SU-DHL-6 (cell line): ENCODE measurements around the gene AKAP14.
"Not testable (repeated sequence)": the region's sequence is repeated elsewhere in the genome, so short reads cannot be mapped to it uniquely, and the experiment has no call there.

Source experiments
- H2AFZ ChIP-seq: fragments of 200-600 bp; sonication (generic); 2 replicates; pipeline ENCODE4 v1.6.1; 2014; ENCODE audit warnings: low read depth, mild to moderate bottlenecking, moderate library complexity, mixed read lengths, antibody characterized with exemption, low read length; ENCODE audit not compliant: severe bottlenecking
- H3F3A ChIP-seq: fragments of 200-600 bp; shearing (Covaris generic); 2 replicates; pipeline ENCODE4 v1.6.0; 2016; ENCODE audit warnings: antibody characterized with exemption, mild to moderate bottlenecking; ENCODE audit not compliant: insufficient read depth
- H3K27ac ChIP-seq: fragments of 200-600 bp; sonication (generic); 2 replicates; pipeline ENCODE4 v1.5.1; 2016; ENCODE audit warnings: low read depth, mild to moderate bottlenecking, low read length, moderate library complexity, mixed read lengths
- H3K27me3 ChIP-seq: fragments of 200-600 bp; sonication (generic), shearing (Covaris generic); 2 replicates; pipeline ENCODE4 v1.6.0; 2014; ENCODE audit warnings: mild to moderate bottlenecking, low read length
- H3K36me3 ChIP-seq: fragments of 200-600 bp; sonication (generic); 2 replicates; pipeline ENCODE4 v1.6.1; 2014; ENCODE audit warnings: mild to moderate bottlenecking, low read length, mixed read lengths
- H3K4me2 ChIP-seq: fragments of 300-600, 200-600 bp; shearing (Covaris generic), sonication (generic); 2 replicates; pipeline ENCODE4 v1.6.0; 2014; ENCODE audit warnings: low read length, low read depth, mild to moderate bottlenecking; ENCODE audit not compliant: poor library complexity, severe bottlenecking
- H3K4me3 ChIP-seq: fragments of 200-600 bp; sonication (generic); 2 replicates; pipeline ENCODE4 v1.5.1; 2014; ENCODE audit warnings: antibody characterized with exemption, low read length, mild to moderate bottlenecking, mixed read lengths; ENCODE audit not compliant: insufficient read depth, poor library complexity, severe bottlenecking
- H3K79me2 ChIP-seq: fragments of 200-600 bp; sonication (generic); 2 replicates; pipeline ENCODE4 v1.6.1; 2014; ENCODE audit warnings: mild to moderate bottlenecking, low read length, moderate library complexity; ENCODE audit not compliant: insufficient read depth
- H3K9ac ChIP-seq: fragments of 200-600 bp; sonication (generic); 2 replicates; pipeline ENCODE4 v1.7.0; 2014; ENCODE audit warnings: mild to moderate bottlenecking, low read length
- H3K9me2 ChIP-seq: fragments of 200-600 bp; sonication (generic); replicated peaks from 2 replicates; pipeline ENCODE4 v1.6.1; 2014; ENCODE audit warnings: low read length; ENCODE audit not compliant: insufficient read depth
- H3K9me3 ChIP-seq: fragments of 200-600 bp; sonication (generic); 2 replicates; pipeline ENCODE4 v1.6.1; 2014; ENCODE audit warnings: low read length, mixed read lengths; ENCODE audit not compliant: insufficient read depth
- H4K20me1 ChIP-seq: fragments of 200-600 bp; sonication (generic); 2 replicates; pipeline ENCODE4 v1.6.1; 2014; ENCODE audit warnings: low read depth, mild to moderate bottlenecking, antibody characterized with exemption, low read length, moderate library complexity, mixed read lengths
- CTCF ChIP-seq: fragments of 200-600 bp; sonication (generic); IDR thresholded peaks from one replicate; pipeline ENCODE4 v1.5.1; 2017; ENCODE audit warnings: antibody characterized with exemption, mild to moderate bottlenecking, low read length, moderate library complexity; ENCODE audit not compliant: insufficient read depth, poor library complexity, severe bottlenecking
- EZH2phosphoT487 ChIP-seq: fragments of 200-600 bp; sonication (generic), shearing (Covaris generic); conservative IDR thresholded peaks from 2 replicates; pipeline ENCODE4 v1.6.1; 2018; ENCODE audit warnings: mild to moderate bottlenecking, antibody characterized with exemption, low read length, moderate library complexity, mixed read lengths

AKAP14 gene

GRCh38 chrX:119885554-119886428, 9.9 kb upstream of the AKAP14 start:
- H2AFZ ChIP-seq = no peak overlapping the region

GRCh38 chrX:119887721-119888425, 7.8 kb upstream of the AKAP14 start:
- Histone ChIP-seq H4K20me1 (no peaks in the 10 kb centered on the region), H3F3A (no peaks in the 10 kb centered on the region), H3K27ac (no peak overlapping the region), H3K36me3 (no peaks in the 10 kb centered on the region), H3K9me2 (no peaks in the 10 kb centered on the region), H3K9ac (no peak overlapping the region), H3K4me3 (no peak overlapping the region), H3K79me2 (no peaks in the 10 kb centered on the region), H3K27me3 (no peaks in the 10 kb centered on the region), H3K4me2 (peak overlapping the region; percentile 17), H3K9me3 (no peaks in the 10 kb centered on the region), H2AFZ (no peak overlapping the region)
- TF ChIP-seq EZH2phosphoT487 (no peak), CTCF (peak; percentile 38)

More at GRCh38 chrX:119885554-119886428, 9.9 kb upstream of the AKAP14 start:
- Histone ChIP-seq H3K27ac (no peak overlapping the region), H3K9me3 (no peaks in the 10 kb centered on the region), H3K36me3 (no peaks in the 10 kb centered on the region), H3K27me3 (no peaks in the 10 kb centered on the region), H3K4me3 (no peak overlapping the region), H3K4me2 (no peak overlapping the region), H3K9ac (no peak overlapping the region), H3K9me2 (no peaks in the 10 kb centered on the region), H3K79me2 (no peaks in the 10 kb centered on the region), H3F3A (no peaks in the 10 kb centered on the region), H4K20me1 (no peaks in the 10 kb centered on the region)
- TF ChIP-seq EZH2phosphoT487 = no peak
- no peak for TF ChIP-seq CTCF

GRCh38 chrX:119890626-119891025, 5.1 kb upstream of the AKAP14 start:
- not testable (repeated sequence) for H3K4me3 ChIP-seq, H3K9me3 ChIP-seq, H3F3A ChIP-seq, H3K4me2 ChIP-seq, H3K9ac ChIP-seq, H4K20me1 ChIP-seq, H3K9me2 ChIP-seq, H3K36me3 ChIP-seq, H3K27me3 ChIP-seq, H3K79me2 ChIP-seq, H2AFZ ChIP-seq, H3K27ac ChIP-seq

- not testable (repeated sequence) for H3K36me3 ChIP-seq, H3K27me3 ChIP-seq, H3K9ac ChIP-seq, H3K4me3 ChIP-seq, H4K20me1 ChIP-seq, H3K27ac ChIP-seq, H2AFZ ChIP-seq, H3K9me3 ChIP-seq, H3K79me2 ChIP-seq, H3F3A ChIP-seq, H3K9me2 ChIP-seq, H3K4me2 ChIP-seq
Measured at GRCh38 chrX:119891961-119892692, 3.6 kb upstream of the AKAP14 start.
